Mesodermal cell (in vitro differentiated cells): ENCODE measurements around the gene ZBTB24.

Experiments
- H3K27ac ChIP-seq: 2 replicates; pipeline ENCODE4 v1.7.0; 2013; ENCODE audit warnings: mild to moderate bottlenecking, low read depth, low read length, moderate library complexity; ENCODE audit not compliant: severe bottlenecking
- H3K36me3 ChIP-seq: 2 replicates; pipeline ENCODE4 v1.7.1; 2013; ENCODE audit warnings: mild to moderate bottlenecking, low read length, moderate library complexity; ENCODE audit not compliant: control insufficient read depth, insufficient read depth
- H3K4me1 ChIP-seq: one replicate; pipeline ENCODE4 v1.7.1; 2013; ENCODE audit warnings: mild to moderate bottlenecking, low read length; ENCODE audit not compliant: insufficient read depth, control insufficient read depth, poor library complexity, severe bottlenecking
- H3K4me3 ChIP-seq: 2 replicates; pipeline ENCODE4 v1.7.0; 2013; ENCODE audit warnings: low read length, control low read depth, mild to moderate bottlenecking; ENCODE audit not compliant: insufficient read depth, poor library complexity, severe bottlenecking; ENCODE audit errors: extremely low read depth
- H3K9me3 ChIP-seq: 2 replicates; pipeline ENCODE4 v1.7.1; 2013; ENCODE audit warnings: mild to moderate bottlenecking, low read length, moderate library complexity; ENCODE audit not compliant: control insufficient read depth
- WGBS, 2 experiments: methylation state at CpG; one replicate each; pipeline ENCODE4 v1.1.5; 2013; ENCODE audit warnings: missing lambda C conversion rate in 2 of 2; ENCODE audit not compliant: insufficient coverage in 2 of 2; 5-methylcytosine and 5-hydroxymethylcytosine counted together

The ZBTB24 gene

GRCh38 chr6:109449795-109450673, 33.0 kb downstream of the ZBTB24 start:
- Histone ChIP-seq H3K36me3 (peaks cover 79% of the 10 kb centered on the region), H3K4me1 (peaks cover 16% of the 10 kb centered on the region), H3K27ac (no peak overlapping the region), H3K9me3 (no peaks in the 10 kb centered on the region), H3K4me3 (no peak overlapping the region)
- 90 to 91% methylated on average over 13 of the region's 16 CpGs for WGBS, 2 experiments

- H3K4me1 ChIP-seq: peaks cover 12% of the 10 kb centered on the region
- no peak overlapping the region for H3K27ac ChIP-seq
- H3K9me3 ChIP-seq: no peaks in the 10 kb centered on the region
- WGBS, 2 experiments: 95 to 98% methylated on average over 15 of the region's 19 CpGs
- no peak overlapping the region for H3K4me3 ChIP-seq
- H3K36me3 ChIP-seq: peaks cover 86% of the 10 kb centered on the region
Observed at GRCh38 chr6:109449064-109449794, 33.8 kb downstream of the ZBTB24 start.

GRCh38 chr6:109448615-109449014, 34.4 kb downstream of the ZBTB24 start:
- Histone ChIP-seq H3K4me1 (peaks cover 6% of the 10 kb centered on the region), H3K36me3 (peaks cover 89% of the 10 kb centered on the region), H3K4me3 (no peak overlapping the region), H3K27ac (no peak overlapping the region), H3K9me3 (no peaks in the 10 kb centered on the region)
- 87 to 95% methylated on average over 4 to 5 of the region's 7 CpGs for WGBS, 2 experiments

GRCh38 chr6:109447878-109448555, 35.0 kb downstream of the ZBTB24 start:
- no peaks in the 10 kb centered on the region for H3K9me3 ChIP-seq
- H3K4me1 ChIP-seq: peaks cover under 1% of the 10 kb centered on the region
- WGBS, 2 experiments: 82 to 86% methylated on average over 1 to 2 of the region's 8 CpGs
- no peak overlapping the region for H3K27ac ChIP-seq
- no peak overlapping the region for H3K4me3 ChIP-seq
- H3K36me3 ChIP-seq: peaks cover 88% of the 10 kb centered on the region

- no peak overlapping the region for H3K4me3 ChIP-seq
- no peaks in the 10 kb centered on the region for H3K9me3 ChIP-seq
- 92 to 94% methylated on average over 3 to 6 of the region's 10 CpGs for WGBS, 2 experiments
- H3K36me3 ChIP-seq: peaks cover 89% of the 10 kb centered on the region
- H3K4me1 ChIP-seq: no peaks in the 10 kb centered on the region
- H3K27ac ChIP-seq: no peak overlapping the region
Observed at GRCh38 chr6:109447087-109447486, 35.9 kb downstream of the ZBTB24 start.

- no peak overlapping the region for H3K27ac ChIP-seq
- peaks cover 2% of the 10 kb centered on the region for H3K4me1 ChIP-seq
- H3K36me3 ChIP-seq: peaks cover 84% of the 10 kb centered on the region
- no peak overlapping the region for H3K4me3 ChIP-seq
- no peaks in the 10 kb centered on the region for H3K9me3 ChIP-seq
- WGBS, 2 experiments: 91 to 99% methylated on average over 4 to 8 of the region's 8 CpGs
Observed at GRCh38 chr6:109446541-109446940, 36.5 kb downstream of the ZBTB24 start.

GRCh38 chr6:109446072-109446471, 36.9 kb downstream of the ZBTB24 start:
- peaks cover 2% of the 10 kb centered on the region for H3K4me1 ChIP-seq
- H3K27ac ChIP-seq: no peak overlapping the region
- H3K9me3 ChIP-seq: no peaks in the 10 kb centered on the region
- WGBS, 2 experiments: 99 to 100% methylated on average over 5 to 11 of the region's 15 CpGs
- H3K36me3 ChIP-seq: peaks cover 81% of the 10 kb centered on the region
- H3K4me3 ChIP-seq: no peak overlapping the region

- no peak overlapping the region for H3K27ac ChIP-seq
- peaks cover 2% of the 10 kb centered on the region for H3K4me1 ChIP-seq
- H3K4me3 ChIP-seq: no peak overlapping the region
- 93 to 100% methylated on average over 7 of the region's 9 CpGs for WGBS, 2 experiments
- H3K9me3 ChIP-seq: no peaks in the 10 kb centered on the region
- peaks cover 76% of the 10 kb centered on the region for H3K36me3 ChIP-seq
Observed at GRCh38 chr6:109445382-109445781, 37.6 kb downstream of the ZBTB24 start.

GRCh38 chr6:109443425-109443950, 39.5 kb downstream of the ZBTB24 start:
- peaks cover 59% of the 10 kb centered on the region for H3K36me3 ChIP-seq
- peaks cover 2% of the 10 kb centered on the region for H3K4me1 ChIP-seq
- H3K9me3 ChIP-seq: no peaks in the 10 kb centered on the region
- no peak overlapping the region for H3K27ac ChIP-seq
- no peak overlapping the region for H3K4me3 ChIP-seq
- WGBS, 2 experiments: 96% methylated on average over 8 to 9 of the region's 10 CpGs

- H3K4me3 ChIP-seq: no peak overlapping the region
- whole genome bisulfite sequencing, 2 experiments: 100% methylated on average over 4 to 6 of the region's 6 CpGs
- H3K36me3 ChIP-seq: peaks cover 51% of the 10 kb centered on the region
- H3K4me1 ChIP-seq: peaks cover 2% of the 10 kb centered on the region
- no peak overlapping the region for H3K27ac ChIP-seq
- no peaks in the 10 kb centered on the region for H3K9me3 ChIP-seq
Observed at GRCh38 chr6:109442393-109442924, 40.6 kb downstream of the ZBTB24 start.
